IPS-NIHi7 (cell line): ENCODE results near the gene FGFRL1.
"Not testable (repeated sequence)": the region's sequence is repeated elsewhere in the genome, so short reads cannot be mapped to it uniquely, and the experiment has no call there.

Experiments
- DNase-seq: peaks from one replicate; pipeline ENCODE4 v3.0.0; 2012; ENCODE audit warnings: mixed read lengths; ENCODE audit errors: extremely low spot score

FGFRL1 gene

DNA sequence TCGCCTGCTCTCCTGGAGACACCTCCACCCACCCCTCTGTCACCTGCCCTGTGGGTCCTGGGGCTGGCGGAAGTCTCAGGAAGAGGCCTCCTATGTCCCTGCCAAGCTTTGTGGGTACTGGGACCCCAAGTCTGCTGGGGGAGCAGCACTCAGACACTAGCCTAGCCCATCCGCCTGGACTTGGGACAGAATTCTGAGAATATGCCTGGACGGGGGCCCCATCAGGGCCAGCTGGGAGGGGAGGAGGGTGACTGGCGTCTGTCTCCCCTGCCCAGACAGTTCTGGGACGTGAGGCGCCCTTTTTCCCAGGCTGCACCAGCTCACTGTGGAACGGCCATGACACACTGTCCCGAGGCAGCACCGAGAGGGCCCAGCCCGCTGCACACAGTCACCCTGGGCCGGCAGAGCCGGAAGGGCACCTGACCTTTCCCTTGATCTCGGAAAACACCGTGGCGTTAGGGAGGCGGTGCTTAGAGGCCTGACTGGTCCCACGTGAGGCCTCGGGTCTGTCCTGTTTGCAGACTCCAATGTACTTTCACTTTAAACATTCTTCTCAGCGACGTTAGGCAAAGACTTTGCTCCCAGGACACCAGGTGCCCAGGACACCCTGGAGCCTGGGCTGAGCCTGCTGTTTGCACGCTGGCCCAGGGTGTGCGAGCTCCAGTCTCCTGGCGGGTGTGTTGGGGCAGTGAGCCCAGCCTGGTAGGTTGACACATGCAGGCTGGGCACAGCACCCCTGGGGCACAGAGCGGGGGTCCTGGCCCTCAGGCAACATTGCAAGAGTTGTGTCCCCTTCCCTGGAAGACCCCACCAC lies 18.9 kb upstream of the FGFRL1 start:
- no peak for DNase-seq

DNA sequence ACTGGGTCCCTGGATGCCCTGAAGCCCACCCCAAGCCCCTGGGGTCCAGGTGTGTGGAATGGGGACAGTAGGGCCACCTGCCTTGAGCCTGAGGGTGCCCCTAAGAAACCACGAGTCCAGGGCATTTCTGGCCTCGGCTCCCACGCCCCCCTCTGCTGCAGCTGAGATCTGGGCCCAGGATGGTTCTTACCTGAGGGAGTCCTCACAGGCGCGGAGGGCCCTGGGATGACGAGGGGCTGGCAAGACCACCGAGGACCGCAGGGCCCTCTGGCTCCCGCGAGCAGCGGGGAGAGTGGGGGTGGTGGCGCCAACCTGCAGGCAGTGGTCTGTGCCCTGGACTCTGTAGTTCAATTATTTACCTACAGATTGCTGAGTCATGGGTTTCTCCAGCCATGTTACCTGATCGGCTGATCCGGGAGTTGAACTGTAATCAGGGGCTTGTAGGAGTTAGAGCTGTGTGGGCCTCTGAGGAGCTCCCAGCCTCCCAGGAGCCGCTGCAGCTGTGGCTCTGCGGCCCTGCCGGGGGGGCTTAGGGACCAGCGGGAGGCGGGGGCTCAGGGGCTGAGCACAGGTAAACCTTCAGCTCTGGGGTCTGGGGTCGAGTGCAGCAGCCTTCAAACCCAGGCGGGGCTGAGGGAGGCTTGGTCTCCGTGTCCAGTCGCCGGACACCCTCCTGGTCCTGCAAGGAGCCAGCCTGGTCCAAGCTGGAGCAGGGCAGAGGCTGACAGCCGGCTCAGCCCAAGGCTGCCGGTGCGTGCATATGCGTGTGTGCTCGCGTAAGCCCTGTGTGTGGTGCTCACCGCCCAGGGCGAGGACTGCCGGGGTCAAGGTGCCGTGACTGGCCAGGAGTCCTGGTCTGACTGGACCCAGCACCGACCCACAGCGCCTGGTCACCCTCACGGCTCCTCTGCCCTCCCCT lies 18.1 kb upstream of the FGFRL1 start, which contains the start of gene SLC26A1:
Gene SLC26A1, minus strand, starts transcription at position 294 of the 919 bp plus-strand sequence. CDS start 1,701 bp downstream, outside the sequence.
- no peak for DNase-seq

DNA sequence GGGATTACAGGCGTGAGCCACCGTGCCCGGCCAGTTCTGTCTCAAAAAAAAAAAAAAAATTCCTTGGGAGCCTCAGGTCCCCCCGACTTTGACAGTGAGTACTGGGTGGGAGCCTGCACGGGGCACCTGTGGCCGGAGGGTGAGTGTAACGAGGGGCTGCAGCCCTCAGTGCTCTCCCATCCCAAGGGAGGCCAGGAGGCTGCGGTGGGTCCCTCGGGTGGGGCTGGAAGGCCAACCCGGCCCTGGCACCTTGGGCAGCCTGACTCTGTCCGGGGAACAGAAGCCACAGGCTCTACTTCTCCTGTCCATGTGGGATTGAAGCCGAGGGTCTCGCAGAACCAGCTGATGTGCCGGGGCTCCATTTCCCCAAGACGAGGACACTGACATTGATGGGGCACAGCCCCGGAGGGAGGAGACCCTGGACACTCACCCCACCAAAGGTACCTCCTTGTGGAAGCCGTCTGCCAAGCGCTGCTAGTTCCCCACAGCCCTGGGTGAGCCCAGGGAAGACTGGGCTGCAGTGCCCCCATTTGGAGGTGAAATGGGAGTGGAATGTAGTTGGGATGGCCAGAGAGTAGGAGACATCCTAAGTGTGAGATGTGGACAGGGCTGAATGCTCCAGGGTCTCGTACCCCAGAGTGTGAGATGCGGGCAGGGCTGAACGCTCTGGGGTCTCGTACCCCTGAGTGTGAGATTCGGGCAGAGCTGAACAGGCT lies 16.0 kb upstream of the FGFRL1 start:
- DNase-seq = no peak

DNA sequence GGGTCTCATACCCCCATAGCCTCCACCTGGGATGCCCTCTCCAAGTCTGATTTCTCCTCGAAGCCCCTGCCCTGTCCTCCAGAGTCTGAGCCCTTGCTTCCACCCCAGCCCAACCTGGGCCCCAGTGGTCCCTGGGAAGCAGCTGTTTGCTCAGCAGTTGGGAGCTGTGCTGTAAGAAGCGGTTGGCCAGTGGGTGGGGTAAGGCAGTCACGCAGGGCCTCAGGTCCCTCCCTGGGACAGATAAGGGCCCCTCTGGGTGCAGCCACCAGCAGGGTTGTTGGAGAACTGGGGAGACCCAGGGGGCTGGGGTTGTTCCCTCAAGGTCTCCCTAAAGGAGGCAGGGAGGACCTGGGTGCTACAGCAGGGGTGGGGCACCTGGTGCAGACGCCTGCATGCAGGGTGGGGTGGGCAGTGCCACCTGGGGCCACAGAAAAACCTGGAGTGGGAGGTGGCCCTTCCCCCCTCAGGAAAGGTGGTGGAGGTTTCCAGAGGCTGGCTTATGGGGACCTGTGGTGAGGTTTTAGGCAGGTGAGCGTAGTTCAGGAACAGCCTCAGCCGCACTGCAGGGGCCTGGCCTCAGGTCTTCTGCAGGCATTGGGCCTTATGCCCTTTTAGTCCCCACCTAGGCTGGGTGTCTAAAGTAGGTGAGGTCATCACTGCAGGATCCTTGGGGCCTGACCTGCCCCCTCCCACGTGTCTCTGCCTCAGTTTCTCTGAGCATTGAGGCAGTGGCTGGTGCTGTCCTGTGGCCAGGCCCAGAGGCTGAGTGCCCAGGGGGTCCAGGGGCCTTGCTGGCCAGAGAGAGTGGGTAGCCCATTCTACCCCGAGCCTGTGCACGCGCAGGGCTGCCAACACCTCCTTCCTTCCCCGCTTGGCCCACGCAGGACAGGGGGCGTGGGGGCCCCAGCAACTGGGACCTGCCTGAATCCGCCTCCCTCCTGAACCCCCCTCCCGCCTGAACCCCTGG lies 15.1 kb upstream of the FGFRL1 start:
- DNase-seq = no peak

DNA sequence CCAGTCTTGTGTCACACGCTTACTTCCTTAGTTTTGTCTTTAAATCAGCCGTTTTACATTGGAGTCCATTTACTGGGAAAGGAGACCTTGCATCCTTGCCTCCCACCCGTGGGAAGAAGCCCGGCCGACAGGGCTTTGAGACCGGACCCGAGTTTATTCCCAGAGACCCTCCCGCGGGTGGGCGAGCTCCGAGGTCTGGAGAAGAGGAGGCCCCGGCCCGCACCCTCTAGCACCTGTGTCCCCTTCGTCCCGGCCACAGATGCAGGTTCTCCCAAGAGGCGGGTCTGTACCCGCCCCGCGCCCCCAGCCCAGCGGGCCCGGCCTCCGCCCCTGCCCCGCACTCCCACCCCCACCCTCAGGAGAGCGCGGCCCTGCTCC lies 14.4 kb upstream of the FGFRL1 start:
- DNase-seq = no peak

DNA sequence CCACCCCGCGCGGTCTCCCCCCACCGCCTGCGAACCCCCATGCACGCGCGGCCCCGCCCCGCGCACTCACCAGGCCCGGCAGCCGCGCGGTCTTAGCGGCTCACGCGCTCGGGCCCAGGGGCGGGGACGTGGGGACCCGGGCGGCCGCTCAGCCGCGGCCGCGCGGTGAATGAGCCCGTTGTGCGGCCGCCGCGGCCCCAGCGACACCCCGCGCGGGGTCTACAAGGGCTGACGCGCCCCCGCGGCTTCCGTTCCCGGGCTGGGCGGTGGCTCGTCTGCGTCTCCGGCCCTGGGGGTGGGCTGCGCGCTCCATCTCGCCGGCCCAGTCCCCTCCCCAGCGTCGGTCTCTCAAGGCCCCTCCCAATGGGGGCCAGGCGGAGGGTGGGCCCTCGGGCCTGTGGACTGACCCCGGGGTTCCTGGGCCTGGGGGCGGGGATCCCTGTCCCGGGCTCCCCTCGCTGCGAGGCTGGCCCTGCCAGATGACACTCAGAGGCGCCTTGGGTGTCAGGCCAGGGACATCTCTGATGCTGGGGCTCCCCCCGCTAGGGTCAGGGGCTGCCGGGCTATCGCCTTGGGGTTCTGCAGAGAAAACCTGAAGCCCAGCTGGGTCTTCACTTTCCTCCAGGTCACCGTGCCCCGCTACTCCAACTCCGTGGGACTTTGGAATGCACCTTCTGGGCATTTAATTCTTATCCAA lies 13.9 kb upstream of the FGFRL1 start:
- DNase-seq = no peak

DNA sequence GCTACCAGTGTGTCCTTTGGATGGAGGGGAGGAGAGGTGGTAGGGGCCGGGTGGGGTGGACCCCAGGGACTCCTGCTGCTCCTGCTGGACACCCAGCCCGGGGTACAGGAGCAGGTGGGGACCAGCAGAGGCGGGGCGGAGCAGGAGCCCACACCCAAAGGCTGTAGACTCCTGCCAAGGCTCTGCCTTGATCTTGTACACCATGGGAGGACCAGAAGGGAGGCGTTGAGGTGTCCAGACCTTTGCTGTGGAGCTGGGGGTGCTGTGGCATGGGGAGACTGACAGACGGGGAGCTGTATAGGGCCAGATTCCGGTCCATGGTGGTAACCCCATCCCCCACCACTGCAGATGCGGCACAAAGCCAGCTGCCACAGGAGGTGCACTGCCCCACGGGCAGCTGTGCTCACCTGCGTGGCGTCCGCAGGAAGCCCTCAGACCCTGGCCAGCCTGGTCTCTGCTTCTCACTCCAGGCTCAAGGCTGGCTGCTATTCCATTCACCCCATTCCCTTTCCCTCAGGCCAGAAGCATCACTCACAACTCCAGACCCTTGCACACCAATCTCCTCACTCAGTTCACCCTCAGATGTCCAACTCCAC lies 13.2 kb upstream of the FGFRL1 start:
- DNase-seq = no peak

DNA sequence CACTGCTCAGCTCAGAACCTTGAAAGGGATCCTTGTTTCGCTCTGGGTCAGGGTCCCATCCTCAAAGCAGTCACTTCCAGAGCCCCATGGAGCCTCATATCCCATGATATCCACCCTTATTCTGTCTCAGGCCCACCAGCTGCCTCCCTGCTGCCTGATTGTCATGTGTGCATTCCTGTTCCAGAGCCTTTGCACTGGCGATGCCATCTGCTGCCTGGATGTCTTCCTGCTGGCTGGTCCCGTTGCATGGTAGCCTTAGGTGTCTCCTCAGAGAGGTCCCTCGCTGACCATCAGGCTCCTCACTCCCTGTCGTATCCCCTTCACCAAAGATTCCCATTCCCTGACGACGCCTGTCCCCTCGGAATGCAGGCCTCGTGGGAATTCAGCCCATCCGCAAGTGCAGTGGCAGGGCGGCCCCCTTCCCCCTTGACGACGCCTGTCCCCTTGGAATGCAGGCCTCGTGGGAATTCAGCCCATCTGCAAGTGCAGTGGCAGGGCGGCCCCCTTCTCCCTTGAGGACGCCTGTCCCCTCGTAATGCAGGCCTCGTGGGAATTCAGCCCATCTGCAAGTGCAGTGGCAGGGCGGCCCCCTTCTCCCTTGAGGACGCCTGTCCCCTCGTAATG lies 12.1 kb upstream of the FGFRL1 start:
- DNase-seq = not testable (repeated sequence)

DNA sequence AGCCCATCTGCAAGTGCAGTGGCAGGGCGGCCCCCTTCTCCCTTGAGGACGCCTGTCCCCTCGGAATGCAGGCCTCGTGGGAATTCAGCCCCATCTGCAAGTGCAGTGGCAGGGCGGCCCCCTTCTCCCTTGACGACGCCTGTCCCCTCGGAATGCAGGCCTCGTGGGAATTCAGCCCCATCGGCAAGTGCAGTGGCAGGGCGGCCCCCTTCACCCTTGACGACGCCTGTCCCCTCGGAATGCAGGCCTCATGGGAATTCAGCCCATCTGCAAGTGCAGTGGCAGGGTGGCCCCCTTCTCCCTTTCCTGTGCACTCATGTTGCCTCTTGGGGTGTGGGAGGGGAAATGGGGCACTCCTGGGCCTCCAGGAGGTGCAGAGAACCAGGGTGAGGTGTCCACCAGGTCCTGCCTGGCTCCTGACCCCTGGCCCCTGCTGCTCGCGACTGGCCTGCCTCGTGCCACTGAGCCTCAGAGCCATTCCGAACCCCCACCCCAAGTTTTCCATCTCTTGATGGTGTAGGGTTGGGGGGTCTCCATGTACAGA lies 11.5 kb upstream of the FGFRL1 start:
- no peak for DNase-seq

DNA sequence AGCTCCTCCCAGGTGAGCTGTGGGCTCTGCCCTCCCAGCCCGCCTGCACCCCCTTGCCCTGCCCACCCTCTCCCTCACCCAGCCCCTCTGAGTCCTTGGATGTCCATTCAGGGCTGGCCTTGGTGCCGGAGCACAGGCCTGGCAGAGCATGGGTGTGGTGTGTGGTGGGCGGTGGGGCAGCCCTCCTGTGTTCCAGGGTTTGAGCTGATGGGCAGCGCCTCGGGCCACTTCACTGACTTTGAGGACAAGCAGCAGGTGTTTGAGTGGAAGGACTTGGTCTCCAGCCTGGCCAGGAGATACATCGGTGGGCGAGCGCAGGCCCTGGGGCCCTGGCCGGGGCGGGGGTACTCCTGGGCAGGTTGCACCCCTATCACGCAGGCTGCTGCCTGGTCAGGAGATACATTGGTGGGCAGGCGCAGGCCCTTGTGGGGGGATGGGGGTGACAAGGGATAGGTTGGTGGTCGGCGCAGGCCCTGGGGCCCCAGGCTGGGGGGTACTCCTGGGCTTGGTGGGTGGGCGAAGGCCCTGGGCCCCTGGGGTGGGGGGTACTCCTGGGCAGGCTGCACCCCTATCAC lies 10.7 kb upstream of the FGFRL1 start:
- no peak for DNase-seq

DNA sequence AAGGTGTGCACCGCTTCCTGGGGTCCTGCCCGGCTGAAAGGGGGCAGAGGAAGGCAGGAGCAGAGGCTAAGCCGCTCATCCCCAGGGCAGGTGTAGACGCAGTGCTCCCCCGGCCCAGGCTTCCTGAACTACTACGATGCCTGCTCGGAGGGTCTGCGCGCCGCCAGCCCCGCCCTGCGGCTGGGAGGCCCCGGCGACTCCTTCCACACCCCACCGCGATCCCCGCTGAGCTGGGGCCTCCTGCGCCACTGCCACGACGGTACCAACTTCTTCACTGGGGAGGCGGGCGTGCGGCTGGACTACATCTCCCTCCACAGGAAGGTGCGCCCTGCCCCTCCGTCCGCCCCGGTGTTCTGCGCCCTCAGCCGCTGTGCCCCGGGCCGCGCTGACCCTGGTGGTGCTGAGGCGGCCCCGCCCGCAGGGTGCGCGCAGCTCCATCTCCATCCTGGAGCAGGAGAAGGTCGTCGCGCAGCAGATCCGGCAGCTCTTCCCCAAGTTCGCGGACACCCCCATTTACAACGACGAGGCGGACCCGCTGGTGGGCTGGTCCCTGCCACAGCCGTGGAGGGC lies 9.8 kb upstream of the FGFRL1 start:
- DNase-seq = no peak

DNA sequence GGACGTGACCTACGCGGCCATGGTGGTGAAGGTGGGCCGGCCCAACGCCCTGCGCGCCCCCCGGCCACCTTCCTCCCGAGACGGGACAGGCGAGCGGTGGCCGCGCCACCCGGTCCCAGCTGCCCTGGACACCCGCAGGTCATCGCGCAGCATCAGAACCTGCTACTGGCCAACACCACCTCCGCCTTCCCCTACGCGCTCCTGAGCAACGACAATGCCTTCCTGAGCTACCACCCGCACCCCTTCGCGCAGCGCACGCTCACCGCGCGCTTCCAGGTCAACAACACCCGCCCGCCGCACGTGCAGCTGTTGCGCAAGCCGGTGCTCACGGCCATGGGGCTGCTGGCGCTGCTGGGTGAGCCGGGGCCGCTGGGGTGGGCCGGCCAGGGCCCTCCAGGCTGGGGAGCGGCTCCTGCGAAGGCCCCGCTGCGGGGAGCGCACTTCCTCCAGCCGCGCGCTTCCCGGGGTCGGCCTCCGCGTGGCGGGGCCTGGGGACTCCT lies 9.2 kb upstream of the FGFRL1 start:
- DNase-seq = peak; percentile 43

DNA sequence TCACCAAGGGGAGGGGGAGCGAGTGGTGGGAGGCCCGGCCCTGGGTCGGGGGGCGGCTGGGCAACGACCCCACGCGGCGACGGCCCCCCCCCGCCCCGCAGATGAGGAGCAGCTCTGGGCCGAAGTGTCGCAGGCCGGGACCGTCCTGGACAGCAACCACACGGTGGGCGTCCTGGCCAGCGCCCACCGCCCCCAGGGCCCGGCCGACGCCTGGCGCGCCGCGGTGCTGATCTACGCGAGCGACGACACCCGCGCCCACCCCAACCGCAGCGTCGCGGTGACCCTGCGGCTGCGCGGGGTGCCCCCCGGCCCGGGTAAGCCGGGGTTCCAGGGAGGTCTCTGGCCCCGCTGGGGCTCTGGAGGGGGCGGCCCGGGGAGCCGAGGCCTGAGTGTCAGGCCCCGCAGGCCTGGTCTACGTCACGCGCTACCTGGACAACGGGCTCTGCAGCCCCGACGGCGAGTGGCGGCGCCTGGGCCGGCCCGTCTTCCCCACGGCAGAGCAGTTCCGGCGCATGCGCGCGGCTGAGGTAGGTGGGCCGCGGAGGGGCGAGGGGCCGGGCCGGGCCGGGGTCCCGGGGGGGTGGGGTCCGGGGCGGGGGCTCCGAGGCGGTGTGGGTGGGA lies 8.7 kb upstream of the FGFRL1 start:
- no peak for DNase-seq

DNA sequence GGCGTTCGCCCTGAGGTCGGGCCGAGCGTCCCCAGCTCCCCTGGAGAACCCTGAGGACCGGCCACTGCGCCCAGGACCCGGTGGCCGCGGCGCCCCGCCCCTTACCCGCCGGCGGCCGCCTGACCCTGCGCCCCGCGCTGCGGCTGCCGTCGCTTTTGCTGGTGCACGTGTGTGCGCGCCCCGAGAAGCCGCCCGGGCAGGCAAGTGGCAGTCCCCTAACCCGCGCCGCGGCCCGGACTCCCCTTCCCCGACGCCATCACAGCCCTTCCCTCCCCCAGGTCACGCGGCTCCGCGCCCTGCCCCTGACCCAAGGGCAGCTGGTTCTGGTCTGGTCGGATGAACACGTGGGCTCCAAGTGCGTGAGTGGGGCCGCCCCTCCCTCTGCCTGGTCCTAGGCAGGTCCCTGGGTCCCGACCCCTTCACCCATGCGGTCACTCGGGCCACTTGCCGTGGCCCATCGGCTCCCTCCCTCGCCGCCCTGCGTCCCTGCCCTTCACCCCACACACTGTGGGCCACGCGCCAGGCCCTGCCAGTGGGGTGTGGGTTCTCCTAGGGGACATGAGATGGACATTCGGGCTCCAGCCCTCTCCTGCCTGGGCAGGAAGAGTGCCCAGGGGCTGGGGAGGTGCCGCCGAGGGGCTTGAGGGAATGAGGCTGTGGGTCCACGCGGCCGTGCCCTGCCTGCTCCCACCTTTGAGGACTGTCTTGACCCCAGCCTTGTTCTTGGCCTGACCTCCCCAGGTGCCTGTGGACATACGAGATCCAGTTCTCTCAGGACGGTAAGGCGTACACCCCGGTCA lies 8.0 kb upstream of the FGFRL1 start:
- DNase-seq = no peak

DNA sequence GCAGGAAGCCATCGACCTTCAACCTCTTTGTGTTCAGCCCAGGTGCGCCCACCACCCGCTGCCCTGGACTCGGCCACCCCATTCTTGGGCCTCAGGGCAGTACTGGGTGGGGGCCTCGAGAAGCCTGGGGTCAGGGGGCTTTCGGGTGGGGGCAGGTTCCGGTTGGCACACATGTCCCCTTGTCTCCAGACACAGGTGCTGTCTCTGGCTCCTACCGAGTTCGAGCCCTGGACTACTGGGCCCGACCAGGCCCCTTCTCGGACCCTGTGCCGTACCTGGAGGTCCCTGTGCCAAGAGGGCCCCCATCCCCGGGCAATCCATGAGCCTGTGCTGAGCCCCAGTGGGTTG lies 7.4 kb upstream of the FGFRL1 start:
- DNase-seq = no peak

DNA sequence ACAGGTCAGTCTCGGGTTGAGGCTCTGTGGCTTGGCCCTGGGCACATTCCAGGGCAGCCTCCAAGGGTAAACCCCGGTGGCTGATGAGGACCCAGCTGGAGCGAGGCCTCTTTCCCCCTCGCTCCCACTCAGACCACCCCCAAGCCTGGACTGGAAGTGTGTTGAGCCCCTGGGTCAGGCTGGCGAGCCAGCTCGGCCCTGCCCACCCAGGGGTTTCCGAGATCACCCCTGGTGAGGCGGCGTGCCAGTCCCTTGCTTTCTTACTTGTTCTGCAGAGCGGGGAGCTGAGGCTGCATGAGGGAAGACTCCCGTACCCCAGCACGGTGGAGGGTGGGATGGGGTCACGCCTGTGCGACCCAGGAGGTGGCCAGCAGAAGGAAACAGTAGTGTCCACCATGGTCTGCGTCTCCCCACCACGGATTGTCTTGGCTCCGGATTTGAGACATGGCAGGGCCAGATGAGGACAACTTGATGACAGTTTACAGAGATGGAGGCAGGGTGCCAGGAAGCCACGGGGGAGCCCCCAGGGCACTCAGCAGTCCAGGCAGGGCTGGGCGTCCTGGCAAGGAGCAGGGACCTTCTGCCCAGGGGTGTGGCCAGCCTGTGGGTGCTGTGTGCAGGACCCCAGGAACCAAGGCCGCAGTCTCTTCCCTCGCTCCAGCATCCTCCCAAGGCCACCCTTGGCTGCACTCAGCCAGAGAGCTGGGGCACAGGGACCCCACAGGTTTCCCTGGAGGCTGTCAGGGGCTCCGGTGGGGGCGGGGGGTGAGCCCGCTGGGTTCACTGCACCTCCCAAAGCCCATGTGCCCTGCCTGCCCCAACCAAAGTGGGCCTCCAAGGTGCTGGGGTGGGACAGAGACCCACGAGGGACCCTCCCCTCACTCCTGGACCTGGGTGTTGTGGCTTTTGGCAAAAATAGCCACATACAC lies 6.6 kb upstream of the FGFRL1 start:
- no peak for DNase-seq
